DMS114 treated with DMSO at 0.1 percent for 48 hours (cell line): Measurements from ENCODE around the gene ALPI.

Experiments
- DNase-seq: peaks from one replicate; lab custom pipeline; 2025; ENCODE audit not compliant: unreplicated experiment; lab: John Stamatoyannopoulos, UW

ALPI gene

DNA sequence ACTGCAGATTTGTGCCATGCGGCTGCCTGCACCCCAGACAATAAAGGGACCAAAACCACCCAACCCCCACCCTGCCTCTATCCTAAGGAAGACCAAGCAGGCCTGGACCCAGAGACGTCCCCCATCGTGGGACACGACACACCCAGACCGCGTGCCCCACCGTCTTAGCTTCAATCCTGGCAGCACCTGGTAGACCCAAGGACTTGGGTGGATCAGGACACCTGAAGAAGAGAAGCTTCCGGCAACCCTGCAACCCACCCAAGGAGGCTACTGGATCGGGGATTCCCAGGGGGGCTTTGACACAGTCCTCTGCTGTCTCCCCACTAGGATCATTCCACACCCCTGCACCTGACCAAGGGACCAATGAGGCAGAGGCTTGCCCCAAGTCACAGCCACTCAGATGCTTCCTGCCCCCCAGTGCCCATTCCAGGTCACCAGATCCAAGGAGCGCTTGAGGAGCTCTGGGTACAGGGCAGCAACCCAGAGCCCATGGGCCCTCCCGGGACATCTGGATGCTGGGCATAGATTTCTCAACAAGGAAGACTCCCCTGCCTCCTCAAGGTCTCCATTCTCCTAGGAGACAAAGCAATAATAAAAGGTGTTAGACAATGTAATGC lies 3.6 kb downstream of the ALPI start:
- no peak for DNase-seq

DNA sequence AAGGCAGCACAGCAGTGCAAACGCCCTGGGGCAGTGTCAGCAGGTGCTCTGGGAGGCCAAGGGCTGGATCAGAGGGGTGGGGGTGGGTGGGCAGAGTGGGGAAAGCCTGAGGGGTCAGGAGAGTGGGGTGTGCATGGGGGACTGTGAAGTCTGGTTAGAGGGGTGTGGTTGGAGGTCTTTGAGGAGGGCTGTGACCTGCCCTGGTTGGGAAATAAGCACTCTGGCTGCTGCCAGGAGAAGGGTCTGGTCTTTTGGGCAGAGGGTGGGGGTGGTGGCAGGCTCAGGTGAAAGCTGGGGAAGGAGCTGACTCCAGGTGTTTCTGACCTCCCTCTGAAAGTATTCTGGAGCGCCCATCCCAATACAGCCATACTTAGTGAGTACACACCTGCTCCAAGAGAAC lies 4.2 kb downstream of the ALPI start:
- no peak for DNase-seq

- DNase-seq: no peak
Observed at GRCh38 chr2:232463701-232464543, 8.0 kb downstream of the ALPI start.

DNA sequence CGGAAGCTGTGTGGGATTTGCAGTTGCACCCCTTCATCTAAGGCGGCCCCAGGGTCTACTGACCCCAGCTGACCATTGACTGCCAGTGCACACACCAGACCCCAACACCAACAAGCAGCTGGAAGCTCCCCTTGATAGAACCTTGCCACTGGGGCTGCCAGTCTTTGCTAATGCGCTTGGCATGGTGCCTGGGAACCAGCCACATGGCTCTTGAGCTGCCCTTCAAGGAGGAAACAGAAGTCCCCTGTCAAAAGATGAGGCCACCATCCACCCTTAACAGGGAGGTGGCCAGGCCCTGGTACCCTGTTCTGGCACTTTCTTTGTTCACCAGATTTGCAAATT lies 8.6 kb downstream of the ALPI start:
- no peak for DNase-seq

DNA sequence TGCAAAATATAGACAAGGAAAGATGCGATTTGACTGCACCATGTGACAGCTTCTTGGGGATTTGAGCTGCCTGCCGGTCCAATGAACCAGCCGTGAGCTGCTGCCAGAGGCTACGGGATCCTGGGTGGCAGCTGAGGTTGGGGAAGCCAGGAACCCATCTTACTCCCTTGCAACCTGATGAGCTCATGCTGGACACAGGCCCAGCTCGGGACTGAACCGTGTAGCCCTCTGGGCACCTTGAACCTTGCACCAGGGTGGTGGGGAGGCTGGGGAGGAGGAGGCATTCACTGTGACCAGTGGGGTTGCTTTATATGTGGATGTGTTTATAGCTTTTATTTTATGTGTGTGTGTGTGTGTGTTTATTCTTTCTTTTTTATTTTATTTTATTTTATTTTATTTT lies 9.1 kb downstream of the ALPI start:
- DNase-seq: no peak

- DNase-seq: no peak
Observed at GRCh38 chr2:232466221-232466620, 10.3 kb downstream of the ALPI start.

DNA sequence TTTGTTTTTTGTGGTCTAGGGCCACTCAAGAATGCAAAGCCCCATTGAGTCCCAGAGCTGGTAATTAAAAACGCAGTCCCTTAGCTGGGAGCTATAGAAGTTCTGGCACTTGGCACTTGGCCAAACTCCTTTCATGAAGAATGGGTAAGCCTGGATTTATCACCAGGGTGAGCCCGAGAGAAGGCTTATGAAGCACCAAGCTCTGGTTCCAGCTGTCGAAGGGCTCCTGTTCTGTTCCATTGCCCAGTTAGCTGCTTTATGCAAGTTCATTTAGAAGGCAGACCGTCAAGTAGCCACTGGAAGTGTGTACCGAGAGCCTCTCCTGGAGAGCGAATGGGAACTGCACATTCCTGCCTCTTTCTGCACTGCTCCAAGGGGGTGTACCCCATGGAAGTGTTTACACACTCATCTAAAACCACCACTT lies 17.5 kb downstream of the ALPI start:
- DNase-seq: no peak

DNA sequence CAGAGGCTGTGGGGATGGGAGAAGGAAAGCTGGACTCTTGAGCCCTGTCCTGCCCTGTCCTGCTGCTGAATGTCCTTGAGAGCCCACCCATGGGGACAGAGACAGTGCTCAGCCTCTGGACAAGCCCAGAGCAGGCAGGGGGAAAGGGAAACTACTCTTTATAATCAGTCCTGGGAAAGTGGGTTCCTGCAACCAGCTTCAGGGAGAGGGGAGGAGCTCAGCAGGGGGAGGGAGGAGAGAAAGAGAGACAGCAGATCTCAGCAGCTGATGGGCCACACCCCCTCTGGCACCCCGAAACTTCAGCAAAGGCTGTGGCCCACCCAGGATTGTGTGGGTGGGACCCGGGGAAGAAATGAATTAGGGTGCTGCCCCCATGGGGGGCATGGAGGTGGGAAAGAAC lies 20.1 kb downstream of the ALPI start:
- DNase-seq: no peak

DNA sequence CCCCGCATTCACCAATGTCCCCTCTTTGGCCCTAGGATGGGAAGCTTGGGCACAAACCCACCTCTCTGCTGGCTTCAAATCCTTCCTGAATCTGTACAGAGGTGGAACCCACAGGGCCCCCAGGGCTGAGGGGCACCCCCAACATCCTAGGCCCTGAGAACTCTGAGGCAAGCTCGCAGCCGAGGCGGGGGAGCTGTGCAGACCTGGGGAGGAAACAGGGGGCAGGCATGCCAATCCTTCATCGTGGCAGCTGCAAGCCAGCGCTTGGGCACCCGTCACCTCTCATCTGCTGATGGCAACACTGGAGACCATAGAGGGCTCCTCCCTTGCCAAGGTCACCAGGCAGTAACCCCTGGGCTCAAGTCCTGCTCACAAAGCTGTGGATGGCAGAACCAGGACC lies 20.8 kb downstream of the ALPI start:
- DNase-seq: no peak

- DNase-seq: no peak
Observed at GRCh38 chr2:232477751-232478510, 22.0 kb downstream of the ALPI start.

DNA sequence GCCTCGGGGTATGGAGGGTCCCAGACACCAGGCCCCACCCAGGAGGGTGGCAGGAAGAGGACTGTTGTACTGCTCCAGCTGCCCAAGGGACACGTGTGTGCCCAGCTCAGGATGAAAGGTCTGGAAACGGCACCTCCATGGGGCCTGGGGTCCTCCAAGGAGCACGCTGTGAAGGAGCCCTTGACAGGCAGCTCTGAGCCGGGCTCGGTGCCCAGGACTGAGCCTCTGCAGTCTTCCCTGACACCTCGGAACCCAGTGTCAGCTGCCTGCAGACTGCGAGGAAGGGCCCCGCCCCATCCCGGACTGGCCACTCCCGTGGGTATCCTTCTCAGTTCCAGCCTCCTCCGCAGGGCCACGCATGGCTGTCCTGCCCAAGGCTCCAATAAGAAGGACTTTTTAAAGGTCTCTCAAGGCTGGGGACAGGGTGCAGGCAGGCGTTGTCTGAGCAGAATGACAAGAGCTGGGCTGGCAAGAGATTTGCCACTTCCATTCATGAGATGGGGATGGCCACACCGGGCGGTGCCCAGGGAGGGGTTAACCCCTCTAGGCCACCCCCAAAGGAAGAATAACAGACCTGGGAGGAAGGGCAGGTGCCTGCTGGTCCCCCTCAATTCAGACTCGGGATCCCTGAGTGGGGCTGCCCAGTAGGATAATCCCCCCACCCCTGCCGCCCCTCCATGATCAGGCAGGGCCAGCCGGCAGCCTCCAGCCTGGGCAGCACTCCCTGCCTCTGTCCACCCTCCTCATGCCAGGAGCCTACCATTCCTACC lies 22.8 kb downstream of the ALPI start:
- DNase-seq: no peak

- no peak for DNase-seq
Observed at GRCh38 chr2:232479341-232480200, 23.6 kb downstream of the ALPI start.

DNA sequence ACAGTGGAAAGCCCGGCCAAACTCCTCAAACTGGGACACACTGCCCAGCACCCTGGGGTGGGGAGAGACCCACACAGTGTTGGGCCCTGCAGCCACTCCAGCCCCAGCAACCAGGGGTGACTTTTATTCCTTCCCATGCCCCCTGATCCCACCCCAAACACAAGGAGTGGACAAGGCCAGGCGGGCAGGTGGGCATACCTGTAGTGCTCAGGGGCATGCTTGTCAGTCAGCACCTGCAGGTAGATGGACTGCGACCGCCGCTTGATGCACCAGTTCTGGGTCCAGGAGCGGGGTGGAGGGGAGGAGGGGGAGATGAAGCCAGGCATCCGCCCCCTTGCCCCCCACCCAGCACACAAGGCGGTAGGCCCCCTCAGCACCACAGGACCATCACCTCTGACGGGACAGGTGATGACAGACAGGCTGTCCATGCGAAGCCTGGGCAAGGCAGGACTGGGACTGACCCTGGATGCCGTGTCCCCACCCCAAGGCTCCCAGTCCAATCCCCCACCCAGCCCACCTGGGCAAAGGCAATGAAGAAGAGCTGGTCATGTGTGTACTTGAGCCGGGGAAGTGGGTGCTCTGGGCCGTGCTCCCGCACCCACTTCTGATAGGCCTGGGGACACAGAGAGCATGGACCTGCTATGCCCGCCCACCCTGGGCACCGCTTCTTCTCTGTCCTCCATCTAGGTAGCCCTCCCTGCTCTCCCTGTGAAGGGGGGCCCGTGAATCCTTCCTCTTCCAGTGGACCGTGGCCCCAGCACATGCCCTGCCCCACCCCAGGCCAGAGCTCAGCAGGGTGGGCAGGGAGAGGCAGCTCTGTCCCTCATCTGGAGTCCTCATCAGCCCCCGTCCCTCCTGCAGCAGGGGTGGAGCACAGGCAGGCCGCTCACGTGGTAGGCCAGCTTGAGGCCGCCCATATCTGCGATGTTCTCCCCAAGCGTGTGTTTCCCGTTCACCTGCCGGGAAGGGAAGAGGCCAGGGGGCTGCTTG lies 24.5 kb downstream of the ALPI start:
- DNase-seq: no peak

GRCh38 chr2:232481322-232482140 lies 25.6 kb downstream of the ALPI start:
- DNase-seq: no peak

DNA sequence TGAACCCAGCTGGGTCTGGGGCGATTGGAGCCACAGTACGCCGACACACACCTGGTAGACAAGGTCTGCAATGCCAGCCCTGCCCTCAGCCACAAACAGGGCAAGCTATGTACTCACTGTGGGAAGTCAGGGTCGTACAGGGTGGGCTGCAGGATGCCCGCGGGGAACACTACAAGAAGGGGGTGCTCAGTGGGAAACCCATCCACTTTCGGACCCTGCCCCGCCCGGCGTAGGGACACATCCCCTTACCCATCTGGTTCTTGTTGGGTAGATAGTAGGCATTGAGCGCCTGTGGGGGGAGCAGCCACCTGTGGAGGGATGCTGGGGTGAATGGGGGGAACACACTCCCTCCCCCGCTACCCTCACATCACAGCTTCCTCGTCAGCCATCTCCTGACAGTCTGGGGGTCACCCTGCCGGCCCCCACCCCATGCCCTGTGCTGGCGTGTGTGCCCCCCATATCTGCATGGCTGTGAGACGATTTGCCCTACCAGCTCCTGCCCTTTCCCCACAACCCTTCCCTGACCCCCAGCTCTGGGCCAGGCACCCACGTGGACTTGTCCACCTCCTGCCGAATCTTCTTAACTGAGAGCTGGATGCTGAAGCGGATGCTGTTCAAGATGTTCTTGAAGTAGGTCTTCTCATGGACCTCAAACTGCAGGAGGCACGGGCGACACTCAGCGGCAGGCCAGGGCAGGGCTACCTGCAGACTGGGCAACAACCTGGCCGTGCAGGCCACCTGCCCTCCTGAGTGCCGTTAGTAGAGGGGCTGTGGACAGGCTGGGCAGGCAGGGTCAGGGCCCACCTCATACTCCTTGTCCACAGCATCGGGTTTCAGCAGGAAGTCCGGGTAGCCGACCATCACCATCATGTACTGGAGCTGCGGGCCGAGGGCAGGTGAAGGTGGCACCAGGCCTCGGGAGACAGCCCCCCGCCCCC lies 26.6 kb downstream of the ALPI start:
- DNase-seq: no peak

DNA sequence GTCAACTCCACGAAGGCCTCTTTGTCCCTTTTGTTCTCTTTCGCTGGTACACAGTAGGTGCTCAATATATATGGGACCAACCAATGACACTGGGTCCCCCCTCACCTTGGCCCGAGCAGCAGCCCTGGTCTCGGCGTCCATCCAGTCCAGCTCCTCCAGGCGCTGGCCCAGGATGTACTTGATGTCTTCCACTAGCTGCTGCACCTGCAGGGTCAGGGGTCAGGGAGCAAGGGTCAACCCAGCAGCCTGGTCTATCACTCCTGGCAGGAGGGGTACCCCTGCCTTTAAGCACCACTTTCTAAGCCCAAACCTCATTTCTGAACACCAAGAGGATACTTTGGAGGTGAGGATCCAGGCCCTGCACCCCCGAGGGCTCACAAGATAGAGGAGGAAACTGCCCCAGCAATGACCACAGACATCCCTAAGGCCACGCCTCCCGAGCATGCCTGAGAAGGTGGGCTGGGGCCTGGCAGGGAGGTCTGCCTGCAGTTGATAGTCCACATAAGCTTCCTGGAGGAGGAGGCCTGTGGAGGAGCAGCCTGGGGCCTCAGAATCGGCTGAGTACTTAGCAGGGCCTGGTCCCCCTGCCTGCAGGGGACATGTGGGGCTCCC lies 27.5 kb downstream of the ALPI start:
- DNase-seq: no peak
